ENCODE data around the gene TMC6. TPM values are rescaled to one million over a fixed set of nuclear protein-coding genes. Genes with fewer than 3 reads are reported as not detected.
"Not testable (repeated sequence)": the region's sequence is repeated elsewhere in the genome, so short reads cannot be mapped to it uniquely, and the experiment has no call there.

Gene TMC6
- total and polyA plus RNA-seq, 8 donors: 31.4 to 152 (median 42.8) TPM

GRCh38 chr17:78082988-78083387 lies 45.6 kb downstream of the TMC6 start:
- Histone ChIP-seq H3K9me3 (no peaks in the 10 kb centered on the region), H3K36me3 (peaks cover 0 to 78% of the 10 kb centered on the region in 2 donors), H3K27me3 (no peaks in the 10 kb centered on the region), H3K27ac (no peak overlapping the region), H3K4me1 (no peaks in the 10 kb centered on the region), H3K4me3 (no peak overlapping the region)
- no peak for DNase-seq
- TF ChIP-seq CTCF (IDR thresholded peaks at IDR 0.05): no peak
- ATAC-seq: no peak
- intact Hi-C loops (cut with DNase I): no loop called here

DNA sequence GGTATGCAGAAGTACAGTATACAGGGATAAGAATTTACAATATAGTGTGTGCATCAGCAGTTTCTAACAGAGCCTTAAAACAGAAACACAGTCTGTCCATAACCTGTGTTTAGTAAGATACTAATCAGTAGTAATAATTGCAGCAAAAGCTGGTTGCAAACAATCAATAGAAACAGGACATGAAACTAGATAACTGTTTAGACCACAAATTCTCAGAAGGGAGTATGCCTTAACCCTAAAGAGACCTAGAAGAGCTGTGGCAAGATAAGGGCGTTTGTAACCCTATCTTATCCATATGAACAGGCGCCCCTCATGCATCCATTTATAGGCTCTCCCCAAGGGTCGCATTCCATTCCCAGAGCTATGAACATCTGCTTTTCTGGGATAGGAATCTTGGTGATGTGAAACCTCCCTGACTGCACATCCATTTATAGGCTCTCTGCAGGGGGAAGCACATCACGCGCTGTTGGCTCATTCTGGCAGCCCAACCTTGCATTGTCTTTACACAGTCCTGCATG lies 46.1 kb downstream of the TMC6 start:
- H3K27ac ChIP-seq; ATAC-seq; intact Hi-C loops (cut with DNase I); H3K27me3 ChIP-seq; DNase-seq; H3K9me3 ChIP-seq; H3K4me3 ChIP-seq; H3K4me1 ChIP-seq: not testable (repeated sequence)
- peaks cover 0 to 78% of the 10 kb centered on the region in 2 donors for H3K36me3 ChIP-seq

GRCh38 chr17:78081551-78081950 lies 47.0 kb downstream of the TMC6 start:
- H3K36me3 ChIP-seq: peaks cover 0 to 78% of the 10 kb centered on the region in 2 donors
- H3K27ac ChIP-seq: no peak overlapping the region
- no peaks in the 10 kb centered on the region for H3K4me1 ChIP-seq
- intact Hi-C loops (cut with DNase I): no loop called here
- no peak overlapping the region for H3K4me3 ChIP-seq
- no peaks in the 10 kb centered on the region for H3K27me3 ChIP-seq
- no peak for ATAC-seq
- no peak for TF ChIP-seq CTCF (IDR thresholded peaks at IDR 0.05)
- DNase-seq: no peak
- H3K9me3 ChIP-seq: no peaks in the 10 kb centered on the region

GRCh38 chr17:78079253-78079652 lies 49.3 kb downstream of the TMC6 start:
- H3K27me3 ChIP-seq: no peaks in the 10 kb centered on the region
- intact Hi-C loops (cut with DNase I): no loop called here
- TF ChIP-seq CTCF (IDR thresholded peaks at IDR 0.05): no peak
- no peaks in the 10 kb centered on the region for H3K9me3 ChIP-seq
- no peak overlapping the region for H3K4me3 ChIP-seq
- DNase-seq (no peak), ATAC-seq (no peak)
- H3K27ac ChIP-seq: no peak overlapping the region
- peaks cover 0 to 86% of the 10 kb centered on the region in 2 donors for H3K36me3 ChIP-seq
- no peaks in the 10 kb centered on the region for H3K4me1 ChIP-seq

- peaks cover 0 to 99% of the 10 kb centered on the region in 2 donors for H3K36me3 ChIP-seq
- no peaks in the 10 kb centered on the region for H3K27me3 ChIP-seq
- ATAC-seq: no peak
- no peak for TF ChIP-seq CTCF (IDR thresholded peaks at IDR 0.05)
- H3K4me1 ChIP-seq: no peaks in the 10 kb centered on the region
- intact Hi-C loops (cut with DNase I): no loop called here
- H3K9me3 ChIP-seq: no peaks in the 10 kb centered on the region
- no peak overlapping the region for H3K27ac ChIP-seq
- no peak for DNase-seq
- no peak overlapping the region for H3K4me3 ChIP-seq
These were observed 53.0 kb downstream of the TMC6 start for GRCh38 chr17:78075545-78075944.

DNA sequence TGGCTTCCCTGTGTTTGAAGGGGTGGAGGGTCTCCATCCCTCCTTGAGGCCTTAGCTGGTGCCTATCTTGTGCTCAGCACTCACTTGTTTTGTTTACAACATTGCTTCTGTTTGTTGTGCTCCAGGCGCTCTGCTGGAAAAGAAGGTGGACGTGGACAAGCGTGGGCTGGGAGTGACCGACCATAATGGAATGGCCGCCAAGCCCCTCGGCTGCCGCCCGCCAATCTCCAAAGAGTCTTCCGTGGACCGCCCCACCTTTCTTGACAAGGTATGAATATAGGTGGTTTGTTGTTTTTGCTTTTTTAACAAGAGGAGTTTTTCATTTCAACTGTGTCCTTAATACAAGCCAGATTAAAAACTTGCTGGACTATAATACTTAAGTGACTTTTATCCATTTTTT lies 53.5 kb downstream of the TMC6 start:
- Histone ChIP-seq H3K27ac (no peak overlapping the region), H3K4me3 (no peak overlapping the region), H3K36me3 (peaks cover 0 to 95% of the 10 kb centered on the region in 2 donors), H3K9me3 (no peaks in the 10 kb centered on the region), H3K27me3 (no peaks in the 10 kb centered on the region), H3K4me1 (no peaks in the 10 kb centered on the region)
- intact Hi-C loops (cut with DNase I): no loop called here
- no peak for TF ChIP-seq CTCF (IDR thresholded peaks at IDR 0.05)
- DNase-seq: no peak
- ATAC-seq: no peak

Measured in left lung (tissue), 10 donors.